Peyer's patch (tissue), 4 donors: Measurements from ENCODE around the gene AQP12B. TPM values are rescaled to one million over a fixed set of nuclear protein-coding genes. Genes with fewer than 3 reads are reported as not detected.

Source experiments
- DNase-seq, 3 donors: peaks; one replicate each; pipeline ENCODE4 v3.0.0-alpha.2; 2017 to 2019
- H3K27ac ChIP-seq, 4 donors: fragments of 200-600 bp; sonication (generic); one replicate each; pipeline ENCODE4 v1.5.1; 2016 to 2019
- H3K27me3 ChIP-seq, 2 donors: fragments of 200-600 bp; sonication (generic); one replicate each; pipeline ENCODE4 v1.5.1; 2019
- H3K36me3 ChIP-seq, 3 donors: fragments of 200-600 bp; sonication (generic); one replicate each; pipeline ENCODE4 v1.5.1; 2016 to 2019
- H3K4me1 ChIP-seq, 4 donors: fragments of 200-600 bp; sonication (generic); one replicate each; pipeline ENCODE4 v1.5.1; 2016 to 2019
- H3K4me3 ChIP-seq, 4 donors: fragments of 200-600 bp; sonication (generic); 1 replicate in 3 of 4; 2 replicates in 1 of 4; pipeline ENCODE4 v1.5.1; 2016 to 2019; ENCODE audit warnings: mild to moderate bottlenecking in 1 of 4
- H3K9me3 ChIP-seq, 4 donors: fragments of 200-600 bp; sonication (generic); one replicate each; pipeline ENCODE4 v1.5.1; 2016 to 2019; ENCODE audit warnings: mild to moderate bottlenecking in 1 of 4
- CTCF ChIP-seq, 6 experiments: fragments of 450-650 bp in 4 of 6; fragments of 200-600 bp in 2 of 6; sonication (generic) in 1 of 6; IDR thresholded peaks; one replicate each; pipeline ENCODE4 v1.5.1; 2017 to 2019; ENCODE audit warnings: antibody characterized with exemption in 6 of 6, mild to moderate bottlenecking in 3 of 6, moderate library complexity in 1 of 6
- POLR2A ChIP-seq, 2 donors: fragments of 450-650 bp; IDR thresholded peaks; one replicate each; pipeline ENCODE4 v1.5.1; 2017; ENCODE audit warnings: antibody characterized with exemption in 2 of 2, mild to moderate bottlenecking in 2 of 2, moderate library complexity in 2 of 2
- total RNA-seq, 4 donors: library from RNA; depleted of rRNA; stranded (reverse); fragments of >200 nt; gene quantifications; one replicate each; pipeline ENCODE4 v1.1.0, GENCODE V29; 2016

AQP12B gene
- total RNA-seq, 4 donors from 2014 or later = 1.9 to 9.6 (median 2.5) TPM; not detected in 1

- H3K9me3 ChIP-seq = peaks cover 0 to 1% (median 0%) of the 10 kb centered on the region in 4 donors
- no peaks in the 10 kb centered on the region for H3K36me3 ChIP-seq
- H3K27ac ChIP-seq = no peak overlapping the region
- no peaks in the 10 kb centered on the region for H3K27me3 ChIP-seq
- DNase-seq = peak in 1 of 3 donors; percentile 34
- no peak overlapping the region for H3K4me3 ChIP-seq
- H3K4me1 ChIP-seq = no peaks in the 10 kb centered on the region
- TF ChIP-seq CTCF (IDR thresholded peaks at IDR 0.05) (no peak), POLR2A (IDR thresholded peaks at IDR 0.05) (no peak)
These were observed 43.1 kb downstream of the AQP12B start for GRCh38 chr2:240639566-240639965.

- Histone ChIP-seq H3K4me3 (no peak overlapping the region), H3K36me3 (no peaks in the 10 kb centered on the region), H3K27me3 (no peaks in the 10 kb centered on the region), H3K4me1 (no peaks in the 10 kb centered on the region), H3K9me3 (peaks cover 0 to 9% (median 0%) of the 10 kb centered on the region in 4 donors), H3K27ac (peak overlapping the region in 1 of 4 donors; percentile 39)
- TF ChIP-seq POLR2A (IDR thresholded peaks at IDR 0.05) = no peak
- no peak for TF ChIP-seq CTCF (IDR thresholded peaks at IDR 0.05)
- peak in 1 of 3 donors; percentile 24 for DNase-seq
These were observed 44.0 kb downstream of the AQP12B start for GRCh38 chr2:240638512-240639160.

- TF ChIP-seq CTCF (IDR thresholded peaks at IDR 0.05) (no peak), POLR2A (IDR thresholded peaks at IDR 0.05) (no peak)
- Histone ChIP-seq H3K9me3 (peaks cover 0 to 10% (median 0%) of the 10 kb centered on the region in 4 donors), H3K4me1 (no peaks in the 10 kb centered on the region), H3K4me3 (no peak overlapping the region), H3K36me3 (no peaks in the 10 kb centered on the region), H3K27ac (no peak overlapping the region), H3K27me3 (no peaks in the 10 kb centered on the region)
- DNase-seq = peak in 1 of 3 donors; percentile 19
These were observed 44.8 kb downstream of the AQP12B start for GRCh38 chr2:240637901-240638345.

- DNase-seq = no peak
- TF ChIP-seq POLR2A (IDR thresholded peaks at IDR 0.05) = no peak
- TF ChIP-seq CTCF (IDR thresholded peaks at IDR 0.05) = no peak
- no peak overlapping the region for H3K4me3 ChIP-seq
- peaks cover 0 to 10% (median 0%) of the 10 kb centered on the region in 4 donors for H3K9me3 ChIP-seq
- H3K27ac ChIP-seq = no peak overlapping the region
- no peaks in the 10 kb centered on the region for H3K4me1 ChIP-seq
- no peaks in the 10 kb centered on the region for H3K36me3 ChIP-seq
- no peaks in the 10 kb centered on the region for H3K27me3 ChIP-seq
These were observed 45.4 kb downstream of the AQP12B start for GRCh38 chr2:240637116-240637900.

- H3K4me3 ChIP-seq = no peak overlapping the region
- peaks cover 0 to 10% (median 0%) of the 10 kb centered on the region in 4 donors for H3K9me3 ChIP-seq
- peaks cover 0 to 4% (median 0%) of the 10 kb centered on the region in 3 donors for H3K36me3 ChIP-seq
- H3K27ac ChIP-seq = no peak overlapping the region
- H3K4me1 ChIP-seq = no peaks in the 10 kb centered on the region
- no peak for TF ChIP-seq POLR2A (IDR thresholded peaks at IDR 0.05)
- no peak for TF ChIP-seq CTCF (IDR thresholded peaks at IDR 0.05)
- no peak for DNase-seq
- no peaks in the 10 kb centered on the region for H3K27me3 ChIP-seq
These were observed 46.0 kb downstream of the AQP12B start for GRCh38 chr2:240636563-240637115.
